PC-9 (cell line): ENCODE measurements around the gene SV2C. TPM values are rescaled to one million over a fixed set of nuclear protein-coding genes. Genes with fewer than 3 reads are reported as not detected.
"Not testable (repeated sequence)": the region's sequence is repeated elsewhere in the genome, so short reads cannot be mapped to it uniquely, and the experiment has no call there.

ENCODE experiments used
- BruUV-seq: library from RNA; stranded (reverse); fragments of 400-500 nt; replicated peaks from 2 replicates; lab custom pipeline; 2021; lab: Mats Ljungman, UMichigan
- CTCF ChIA-PET: fragments of 300-600 bp; sonication (Branson Sonifier 250); formaldehyde crosslinking; loops from one replicate; lab custom pipeline; 2022; ENCODE audit warnings: antibody characterized with exemption; lab: Charles Lee
- POLR2A ChIA-PET: fragments of 300-600 bp; sonication (Branson Sonifier 250); formaldehyde crosslinking; loops from one replicate; lab custom pipeline; 2022; ENCODE audit warnings: antibody characterized with exemption; ENCODE audit not compliant: unreplicated experiment; lab: Charles Lee
- DNase-seq, 2 experiments: peaks; one replicate each; pipeline versions ENCODE4 v3.0.0 to v3.0.0-alpha.2; 2015 to 2022; ENCODE audit warnings: mixed read lengths in 1 of 2
- H2AFZ ChIP-seq: fragments of 200-600 bp; sonication (generic); 2 replicates; pipeline ENCODE4 v1.8.1; 2017; ENCODE audit warnings: antibody characterized with exemption
- H3F3A ChIP-seq: fragments of 200-600 bp; sonication (generic); 2 replicates; pipeline ENCODE4 v1.8.1; 2017; ENCODE audit warnings: antibody characterized with exemption, mild to moderate bottlenecking, low read depth; ENCODE audit not compliant: insufficient read depth
- H3K27ac ChIP-seq: fragments of 200-600 bp; sonication (generic); 2 replicates; pipeline ENCODE4 v1.6.1; 2016; ENCODE audit warnings: mixed run types
- H3K27me3 ChIP-seq: fragments of 200-600 bp; sonication (generic); 2 replicates; pipeline ENCODE4 v1.6.1; 2016; ENCODE audit warnings: low read depth, mixed run types; ENCODE audit not compliant: insufficient read depth
- H3K36me3 ChIP-seq: fragments of 200-600 bp; sonication (generic); 2 replicates; pipeline ENCODE4 v1.6.1; 2016; ENCODE audit warnings: low read depth, mixed run types
- H3K4me1 ChIP-seq: fragments of 200-600 bp; sonication (generic); replicated peaks from 2 replicates; pipeline ENCODE4 v1.6.1; 2016; ENCODE audit warnings: mixed run types; ENCODE audit not compliant: insufficient read depth
- H3K4me2 ChIP-seq: fragments of 200-600 bp; sonication (generic); 2 replicates; pipeline ENCODE4 v1.6.1; 2017; ENCODE audit warnings: mixed run types
- H3K4me3 ChIP-seq: fragments of 200-600 bp; sonication (generic); 2 replicates; pipeline ENCODE4 v1.6.1; 2016; ENCODE audit warnings: mixed run types
- H3K79me2 ChIP-seq: fragments of 200-600 bp; sonication (generic); 2 replicates; pipeline ENCODE4 v1.6.1; 2017; ENCODE audit warnings: low read depth, mixed run types
- H3K9me2 ChIP-seq: fragments of 200-600 bp; sonication (generic); 2 replicates; pipeline ENCODE4 v1.8.1; 2017; ENCODE audit warnings: mild to moderate bottlenecking; ENCODE audit not compliant: insufficient read depth
- H3K9me3 ChIP-seq: fragments of 200-600 bp; sonication (generic); 2 replicates; pipeline ENCODE4 v1.8.1; 2016; ENCODE audit warnings: low read depth; ENCODE audit not compliant: insufficient read depth
- H4K20me1 ChIP-seq: fragments of 200-600 bp; sonication (generic); 2 replicates; pipeline ENCODE4 v1.8.1; 2017; ENCODE audit not compliant: insufficient read depth
- CTCF ChIP-seq: fragments of 200-600 bp; sonication (generic); conservative IDR thresholded peaks from 2 replicates; pipeline ENCODE4 v1.6.1; 2017; ENCODE audit warnings: mixed run types, antibody characterized with exemption, mild to moderate bottlenecking, moderate library complexity
- EZH2 ChIP-seq: fragments of 200-600 bp; sonication (generic); IDR thresholded peaks from 2 replicates; pipeline ENCODE4 v1.8.0; 2017; ENCODE audit warnings: antibody characterized with exemption, low read depth
- intact Hi-C: fragments of 100-400 bp; cut with micrococcal nuclease; formaldehyde crosslinking; loops from one replicate; pipeline ENCODE4 v1.10.0; 2022; ENCODE audit not compliant: unreplicated experiment
- total RNA-seq: library from RNA; stranded (reverse); gene quantifications from 2 replicates; pipeline ENCODE4 v1.2.3, GENCODE V29; 2021

SV2C gene
- total RNA-seq, 1 experiment from 2014 or later, result not detected

- Histone ChIP-seq H3K4me3 (no peak overlapping the region), H2AFZ (no peak overlapping the region), H3F3A (no peaks in the 10 kb centered on the region), H3K9me2 (no peaks in the 10 kb centered on the region), H3K79me2 (no peaks in the 10 kb centered on the region), H3K27ac (no peak overlapping the region), H4K20me1 (no peaks in the 10 kb centered on the region), H3K36me3 (no peaks in the 10 kb centered on the region), H3K27me3 (peaks cover 3% of the 10 kb centered on the region; the same call in 1 of the 2 replicates), H3K4me1 (no peaks in the 10 kb centered on the region), H3K9me3 (no peaks in the 10 kb centered on the region), H3K4me2 (no peak overlapping the region)
- no TSS peak for BruUV-seq
- no peak for DNase-seq
- ChIA-PET POLR2A (no interaction called here), CTCF (interaction anchor here (0.5 kb wide), 1 partner anchor 11 kb away, joined by 7 read pairs; no protein-coding TSS in a partner anchor)
- intact Hi-C loops, result no loop called here
- TF ChIP-seq EZH2 (no peak), CTCF (no peak)
Measured at GRCh38 chr5:76319673-76320072, 236.5 kb downstream of the SV2C start.

- H3K4me3 ChIP-seq, H3F3A ChIP-seq, H3K79me2 ChIP-seq, H2AFZ ChIP-seq, POLR2A ChIA-PET, H3K4me1 ChIP-seq, intact Hi-C loops, BruUV-seq, H3K4me2 ChIP-seq, H3K27me3 ChIP-seq, H3K9me3 ChIP-seq, H4K20me1 ChIP-seq, H3K27ac ChIP-seq, DNase-seq, H3K36me3 ChIP-seq, CTCF ChIA-PET, H3K9me2 ChIP-seq: not testable (repeated sequence)
Measured at GRCh38 chr5:76323494-76323893, 240.3 kb downstream of the SV2C start.

- H3K4me1 ChIP-seq, result no peaks in the 10 kb centered on the region
- BruUV-seq, result no TSS peak
- TF ChIP-seq CTCF, result no peak
- no peak for TF ChIP-seq EZH2
- H3K27me3 ChIP-seq, result peaks cover 5% of the 10 kb centered on the region; the same call in 1 of the 2 replicates
- no peaks in the 10 kb centered on the region for H3K9me3 ChIP-seq
- H4K20me1 ChIP-seq, result no peaks in the 10 kb centered on the region
- H3K4me3 ChIP-seq, result no peak overlapping the region
- no peak overlapping the region for H3K4me2 ChIP-seq
- H3K79me2 ChIP-seq, result no peaks in the 10 kb centered on the region
- H3F3A ChIP-seq, result no peaks in the 10 kb centered on the region
- DNase-seq, result no peak
- no peak overlapping the region for H3K27ac ChIP-seq
- H2AFZ ChIP-seq, result no peak overlapping the region
- H3K9me2 ChIP-seq, result no peaks in the 10 kb centered on the region
- POLR2A ChIA-PET, result no interaction called here
- intact Hi-C loops, result no loop called here
- H3K36me3 ChIP-seq, result no peaks in the 10 kb centered on the region
- CTCF ChIA-PET, result no interaction called here
Measured at GRCh38 chr5:76325326-76325725, 242.1 kb downstream of the SV2C start.

GRCh38 chr5:76325876-76326491 lies 242.8 kb downstream of the SV2C start:
- intact Hi-C loops, result no loop called here
- H3K4me3 ChIP-seq, result no peak overlapping the region
- H3K4me2 ChIP-seq, result no peak overlapping the region
- H3K36me3 ChIP-seq, result no peaks in the 10 kb centered on the region
- ChIA-PET POLR2A (no interaction called here), CTCF (no interaction called here)
- H2AFZ ChIP-seq, result no peak overlapping the region
- H3K4me1 ChIP-seq, result no peaks in the 10 kb centered on the region
- no peaks in the 10 kb centered on the region for H4K20me1 ChIP-seq
- TF ChIP-seq CTCF, result no peak
- no peak for TF ChIP-seq EZH2
- no peaks in the 10 kb centered on the region for H3K9me2 ChIP-seq
- no peaks in the 10 kb centered on the region for H3K79me2 ChIP-seq
- H3F3A ChIP-seq, result no peaks in the 10 kb centered on the region
- H3K9me3 ChIP-seq, result no peaks in the 10 kb centered on the region
- DNase-seq, result no peak
- BruUV-seq, result no TSS peak
- peaks cover 5% of the 10 kb centered on the region; the same call in 1 of the 2 replicates for H3K27me3 ChIP-seq
- no peak overlapping the region for H3K27ac ChIP-seq
